DOHH2 (cell line): ENCODE data around the gene AUH.

Source experiments
- H3F3A ChIP-seq: fragments of 200-600 bp; sonication (generic), shearing (Covaris generic); 2 replicates; pipeline ENCODE4 v1.6.0; 2016; ENCODE audit warnings: antibody characterized with exemption, mild to moderate bottlenecking; ENCODE audit not compliant: control insufficient read depth, insufficient read depth
- H3K27ac ChIP-seq: fragments of 200-600 bp; sonication (generic); 2 replicates; pipeline ENCODE4 v1.5.1; 2014; ENCODE audit warnings: low read depth, mild to moderate bottlenecking, low read length, moderate library complexity
- H3K27me3 ChIP-seq: fragments of 200-600 bp; sonication (generic); 2 replicates; pipeline ENCODE4 v1.6.1; 2014; ENCODE audit warnings: mild to moderate bottlenecking, low read length, mixed read lengths; ENCODE audit not compliant: control insufficient read depth
- H3K36me3 ChIP-seq: fragments of 200-600 bp; sonication (generic); 2 replicates; pipeline ENCODE4 v1.6.1; 2014; ENCODE audit warnings: mild to moderate bottlenecking, low read length, moderate library complexity, mixed read lengths; ENCODE audit not compliant: control insufficient read depth
- H3K4me1 ChIP-seq: fragments of 200-600 bp; sonication (generic); 2 replicates; pipeline ENCODE4 v1.6.1; 2014; ENCODE audit warnings: mild to moderate bottlenecking, low read length, mixed read lengths; ENCODE audit not compliant: control insufficient read depth
- H3K4me2 ChIP-seq: fragments of 200-600 bp; sonication (generic); 2 replicates; pipeline ENCODE4 v1.6.0; 2014; ENCODE audit warnings: mild to moderate bottlenecking, low read length, moderate library complexity
- H3K4me3 ChIP-seq: fragments of 200-600 bp; sonication (generic); 2 replicates; pipeline ENCODE4 v1.5.1; 2014; ENCODE audit warnings: mild to moderate bottlenecking, low read length, mixed read lengths
- H3K79me2 ChIP-seq: fragments of 200-600 bp; sonication (generic); 2 replicates; pipeline ENCODE4 v1.6.1; 2014; ENCODE audit warnings: mild to moderate bottlenecking, low read length, mixed read lengths; ENCODE audit not compliant: control insufficient read depth
- H3K9me2 ChIP-seq: fragments of 200-600 bp; sonication (generic); replicated peaks from 2 replicates; pipeline ENCODE4 v1.6.1; 2014; ENCODE audit warnings: mild to moderate bottlenecking, low read length, mixed read lengths; ENCODE audit not compliant: control insufficient read depth
- H3K9me3 ChIP-seq: fragments of 200-600 bp; sonication (generic); 2 replicates; pipeline ENCODE4 v1.6.1; 2014; ENCODE audit warnings: antibody characterized with exemption, low read length, mixed read lengths; ENCODE audit not compliant: control insufficient read depth, insufficient read depth
- H4K20me1 ChIP-seq: fragments of 200-600 bp; sonication (generic); 2 replicates; pipeline ENCODE4 v1.6.0; 2014; ENCODE audit warnings: low read depth, mild to moderate bottlenecking, antibody characterized with exemption, low read length, moderate library complexity; ENCODE audit not compliant: control insufficient read depth, insufficient read depth
- CTCF ChIP-seq: fragments of 200-600 bp; sonication (generic); IDR thresholded peaks from one replicate; pipeline ENCODE4 v1.5.1; 2014; ENCODE audit warnings: antibody characterized with exemption, mild to moderate bottlenecking, low read depth, low read length; ENCODE audit not compliant: poor library complexity, severe bottlenecking
- EZH2phosphoT487 ChIP-seq: fragments of 200-600 bp; sonication (generic); IDR thresholded peaks from 2 replicates; pipeline ENCODE4 v1.6.1; 2017; ENCODE audit warnings: borderline replicate concordance, mild to moderate bottlenecking, antibody characterized with exemption, low read length, moderate library complexity, mixed read lengths

AUH gene

GRCh38 chr9:91181541-91181940, 180.2 kb downstream of the AUH start:
- Histone ChIP-seq H3K9me3 (no peaks in the 10 kb centered on the region), H3K9me2 (no peaks in the 10 kb centered on the region), H3F3A (no peaks in the 10 kb centered on the region), H3K79me2 (no peaks in the 10 kb centered on the region), H3K36me3 (no peaks in the 10 kb centered on the region), H3K4me2 (no peak overlapping the region), H3K4me3 (no peak overlapping the region), H3K27me3 (no peaks in the 10 kb centered on the region), H3K27ac (no peak overlapping the region), H4K20me1 (no peaks in the 10 kb centered on the region), H3K4me1 (peaks cover 18% of the 10 kb centered on the region)
- TF ChIP-seq EZH2phosphoT487, result no peak
- TF ChIP-seq CTCF, result no peak

- Histone ChIP-seq H4K20me1 (no peaks in the 10 kb centered on the region), H3K27ac (no peak overlapping the region), H3K4me3 (no peak overlapping the region), H3K9me2 (no peaks in the 10 kb centered on the region), H3K4me2 (no peak overlapping the region), H3K4me1 (peaks cover 18% of the 10 kb centered on the region), H3K36me3 (no peaks in the 10 kb centered on the region), H3K9me3 (no peaks in the 10 kb centered on the region), H3K79me2 (no peaks in the 10 kb centered on the region), H3K27me3 (no peaks in the 10 kb centered on the region), H3F3A (no peaks in the 10 kb centered on the region)
- TF ChIP-seq EZH2phosphoT487 (no peak), CTCF (no peak)
These were observed 180.8 kb downstream of the AUH start for GRCh38 chr9:91180930-91181268.

DNA sequence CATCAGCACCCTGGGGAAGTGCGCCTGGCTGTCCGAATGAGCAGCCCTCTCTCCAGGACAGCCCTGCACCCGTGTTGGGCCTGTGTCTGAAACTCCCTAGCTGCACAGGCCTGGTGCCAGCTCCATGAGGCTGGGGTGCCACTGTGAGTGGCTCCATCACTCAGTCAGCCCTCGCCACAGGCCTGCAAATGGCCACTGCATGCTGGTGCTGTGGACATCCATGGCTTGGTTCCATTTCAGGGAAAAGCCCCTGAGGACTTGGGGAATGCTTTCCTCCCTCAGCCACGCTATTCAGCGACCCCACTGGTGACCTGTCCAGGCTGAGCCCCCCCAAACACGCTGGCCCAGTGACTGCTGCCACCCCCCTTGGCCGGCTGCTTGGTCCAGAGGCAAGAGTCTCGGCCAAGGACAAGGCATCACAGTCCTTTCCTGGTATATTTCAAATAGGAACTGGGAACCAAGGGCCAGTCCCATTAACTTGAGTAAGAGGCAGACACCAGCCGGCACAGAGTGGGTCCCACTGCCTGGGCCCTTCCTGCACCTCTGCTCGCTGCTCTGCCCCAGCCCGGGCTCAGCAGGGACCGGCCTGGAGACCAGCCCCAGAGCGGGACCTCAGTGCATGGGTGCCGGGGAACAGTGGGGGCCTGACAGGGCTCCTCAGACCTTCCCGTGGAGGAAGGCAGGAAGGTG, 181.3 kb downstream of the AUH start:
- Histone ChIP-seq H3K4me3 (no peak overlapping the region), H3K27ac (no peak overlapping the region), H3K36me3 (no peaks in the 10 kb centered on the region)

More for the DNA sequence above, 181.3 kb downstream of the AUH start:
- Histone ChIP-seq H3K9me2 (no peaks in the 10 kb centered on the region), H3K79me2 (no peaks in the 10 kb centered on the region), H3F3A (no peaks in the 10 kb centered on the region), H4K20me1 (no peaks in the 10 kb centered on the region), H3K9me3 (no peaks in the 10 kb centered on the region), H3K4me1 (peaks cover 20% of the 10 kb centered on the region), H3K4me2 (no peak overlapping the region), H3K27me3 (0 out of 2 replicates have a peak, but pooled peaks cover 1% of the 10 kb centered on the region)
- TF ChIP-seq CTCF (no peak), EZH2phosphoT487 (no peak)
